GM19397 (cell line): ENCODE data around the gene GRAMD1C.
"Not testable (repeated sequence)": the region's sequence is repeated elsewhere in the genome, so short reads cannot be mapped to it uniquely, and the experiment has no call there.

ENCODE experiments used
- ATAC-seq: cut with Tn5 transposase; IDR thresholded peaks from one replicate; pipeline ENCODE4 v1.9.1; 2021; ENCODE audit warnings: mild to moderate bottlenecking, moderate library complexity; ENCODE audit not compliant: unreplicated experiment

GRAMD1C gene

DNA sequence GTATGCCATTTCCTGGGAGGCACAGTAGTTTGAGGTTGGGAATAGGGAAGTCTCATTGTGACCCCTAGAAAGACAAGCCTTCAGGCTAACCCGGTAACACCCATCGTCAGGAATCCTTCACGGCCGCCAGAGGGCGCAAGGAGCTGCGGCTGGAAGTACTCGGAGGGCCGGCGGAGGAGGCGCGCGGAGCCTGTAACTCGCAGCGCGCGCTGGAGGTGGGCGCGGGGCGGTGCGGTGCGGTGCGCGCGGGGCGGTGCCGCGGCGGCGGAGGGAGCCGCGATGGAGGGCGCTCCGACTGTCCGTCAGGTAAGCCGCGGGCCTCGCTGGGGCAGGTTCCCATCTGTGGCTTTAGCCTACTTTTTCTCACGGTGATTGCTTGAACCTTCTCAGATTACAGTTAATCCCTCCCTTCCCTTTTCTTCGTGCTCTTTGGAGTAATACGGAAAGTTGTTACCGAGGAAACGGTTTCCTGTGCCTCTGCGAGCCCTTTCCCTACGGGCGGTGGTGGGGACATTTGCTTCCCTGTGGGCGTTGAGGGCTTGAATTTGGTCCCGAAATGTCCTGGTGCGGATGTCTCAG is at the start of gene GRAMD1C:
TSS of gene GRAMD1C (plus strand) at position 158 of the 579 bp plus-strand sequence. CDS start at position 280, 122 bp downstream.
- peak; percentile 95 for ATAC-seq

DNA sequence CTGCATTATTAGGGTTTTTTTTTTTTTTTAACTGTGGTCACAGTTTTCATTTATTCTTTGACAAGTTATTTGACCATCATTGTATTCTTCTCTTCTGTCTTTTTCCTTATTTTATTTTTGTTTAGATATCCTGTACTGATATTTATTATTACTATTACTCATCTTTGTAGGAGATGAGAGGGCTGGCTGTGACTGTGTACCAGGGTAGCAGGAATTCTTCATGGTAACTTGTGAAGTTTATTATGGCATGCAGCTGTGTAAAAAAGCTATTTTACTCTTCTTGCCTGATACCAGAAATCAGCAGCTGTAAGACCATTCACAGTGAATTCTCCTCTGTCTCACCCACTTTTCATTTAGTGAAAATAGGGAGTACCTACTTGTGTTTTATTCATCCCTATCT is 47.2 kb upstream of the GRAMD1C start:
- ATAC-seq = no peak

DNA sequence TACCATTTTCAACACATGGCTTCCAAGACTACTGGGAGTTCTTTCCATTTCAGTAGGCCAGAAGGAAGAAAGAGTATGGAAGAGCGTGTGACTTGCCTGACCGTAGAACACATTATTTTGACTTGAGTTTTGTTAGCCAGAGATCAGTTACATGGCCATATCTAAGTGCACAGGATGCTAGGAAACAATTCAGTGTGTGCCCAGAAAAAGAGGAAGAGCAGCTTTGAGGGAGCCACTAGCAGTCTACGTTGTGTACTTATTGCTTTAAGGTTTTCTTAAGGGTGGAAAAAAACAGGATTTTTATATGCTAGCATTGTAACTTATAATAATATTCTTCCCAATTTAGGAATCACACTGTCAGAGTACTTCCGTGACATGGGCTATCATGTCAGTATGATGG is 44.1 kb upstream of the GRAMD1C start:
- no peak for ATAC-seq

DNA sequence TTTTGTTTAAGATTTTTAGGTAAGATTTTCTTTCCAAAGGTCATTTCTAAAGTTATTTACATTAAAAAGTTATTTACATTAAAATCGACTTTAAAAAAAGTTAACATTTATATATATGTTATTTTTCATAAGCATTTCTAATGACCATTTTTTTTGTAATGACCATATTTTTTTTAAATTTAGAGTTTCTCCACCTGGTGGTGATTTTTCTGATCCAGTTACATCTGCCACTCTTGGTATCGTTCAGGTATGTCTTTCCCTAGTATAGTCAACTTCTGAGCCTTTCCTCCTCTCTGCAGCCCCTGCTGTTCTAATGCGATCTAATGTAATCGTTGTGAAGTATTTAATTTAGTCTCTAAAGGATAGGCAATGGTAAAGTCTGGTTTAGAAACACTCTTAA is 42.9 kb upstream of the GRAMD1C start:
- ATAC-seq = no peak

DNA sequence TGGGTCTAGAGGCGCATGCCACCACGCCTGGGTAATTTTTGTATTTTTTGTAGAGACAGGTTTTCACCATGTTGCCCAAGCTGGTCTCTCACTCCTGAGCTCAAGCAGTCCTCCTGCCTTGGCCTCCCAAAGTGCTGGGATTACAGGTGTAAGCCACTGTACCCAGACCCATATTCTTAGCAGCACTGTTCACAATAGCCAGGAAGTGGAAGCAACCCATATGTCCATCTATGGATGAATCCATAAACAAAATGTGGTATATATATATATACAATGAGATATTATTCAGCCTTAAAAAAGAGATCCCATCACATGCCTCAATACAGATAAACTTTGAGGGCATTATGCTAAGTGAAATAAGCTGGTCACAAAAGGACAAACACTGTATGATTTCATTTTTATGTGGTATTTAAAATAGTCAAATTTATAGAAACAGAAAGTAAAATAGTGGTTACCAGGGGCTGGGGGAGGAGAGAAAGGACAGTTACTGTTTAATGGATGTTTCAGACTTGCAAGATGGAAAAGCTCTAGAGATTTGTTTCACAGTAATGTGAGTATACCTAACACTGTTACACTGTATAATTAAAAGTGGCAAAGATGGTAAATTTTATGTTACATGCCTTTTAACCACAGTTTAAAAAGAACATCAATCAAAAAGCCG is 35.7 kb upstream of the GRAMD1C start:
- no peak for ATAC-seq

DNA sequence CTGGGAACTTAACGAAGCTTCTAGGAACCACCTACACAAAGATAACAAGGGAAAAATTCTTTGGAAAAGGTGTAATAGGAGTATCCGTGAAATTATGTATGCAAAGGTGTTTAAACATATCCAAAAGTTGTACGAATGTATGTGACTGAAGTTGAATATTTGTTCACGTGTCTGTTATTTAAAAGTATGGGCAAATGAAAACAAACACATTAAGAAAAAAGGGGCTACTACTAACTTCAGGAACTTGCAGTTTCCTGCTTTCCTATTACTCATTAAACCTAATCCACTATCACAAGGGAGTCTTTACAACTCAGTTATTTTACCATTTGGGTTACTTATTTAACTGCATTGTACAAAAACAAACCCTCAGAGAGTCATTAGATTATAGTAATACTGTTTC is 33.9 kb upstream of the GRAMD1C start:
- ATAC-seq = no peak

DNA sequence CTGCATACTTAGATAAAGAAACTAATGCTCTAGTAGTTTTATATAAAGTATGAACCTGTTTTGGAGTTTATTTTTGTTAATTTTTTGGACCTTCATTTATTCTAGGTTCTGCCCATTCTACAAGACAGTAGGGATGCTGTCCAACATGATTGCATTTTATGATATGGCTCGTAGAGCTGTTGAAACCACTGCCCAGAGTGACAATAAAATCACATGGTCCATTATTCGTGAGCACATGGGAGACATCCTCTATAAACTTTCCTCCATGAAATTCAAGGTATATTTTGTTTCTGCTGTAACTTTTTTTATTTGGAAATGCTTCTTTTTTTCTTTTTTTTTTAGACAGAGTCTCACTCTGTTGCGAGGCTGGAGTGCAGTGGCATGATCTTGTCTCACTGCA is 33.3 kb upstream of the GRAMD1C start:
- ATAC-seq = no peak

DNA sequence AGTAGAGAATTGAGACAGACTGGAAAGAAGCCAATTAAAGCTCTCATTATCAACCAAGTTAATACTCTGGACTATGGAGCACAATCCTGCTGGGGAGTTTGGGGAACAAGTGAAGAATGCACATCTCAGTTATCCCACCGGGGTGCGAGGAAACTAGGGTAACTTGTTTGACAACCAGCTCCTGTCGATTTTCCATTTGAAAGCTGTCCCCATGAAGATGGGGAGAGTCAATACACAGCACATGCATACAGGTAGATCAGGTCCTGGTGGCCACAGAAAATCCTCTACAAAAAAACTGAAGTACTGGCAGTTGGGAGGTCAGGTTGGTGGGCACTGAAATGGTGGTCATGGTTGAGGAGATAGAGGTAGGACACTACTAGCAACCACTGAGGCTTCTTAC is 25.7 kb upstream of the GRAMD1C start:
- ATAC-seq = no peak

DNA sequence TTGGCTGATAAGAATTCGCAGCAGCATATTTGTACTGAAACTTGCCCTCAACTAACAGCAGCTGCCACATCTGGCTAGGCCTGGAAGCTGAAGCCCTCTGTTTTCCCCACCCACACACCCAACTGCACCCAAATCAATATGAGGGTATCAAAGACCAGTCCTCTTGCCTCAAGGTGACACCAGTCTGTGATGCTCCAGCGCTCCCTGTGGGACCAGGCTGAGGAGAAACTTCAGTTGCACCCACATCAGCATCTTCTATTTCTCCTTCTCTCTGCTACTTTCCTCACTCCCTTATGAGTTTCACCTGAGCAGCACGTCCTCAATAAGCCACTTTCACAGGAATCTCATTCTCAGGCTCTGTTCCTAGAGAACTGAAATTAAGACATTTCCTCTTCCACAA is 18.7 kb upstream of the GRAMD1C start:
- no peak for ATAC-seq

DNA sequence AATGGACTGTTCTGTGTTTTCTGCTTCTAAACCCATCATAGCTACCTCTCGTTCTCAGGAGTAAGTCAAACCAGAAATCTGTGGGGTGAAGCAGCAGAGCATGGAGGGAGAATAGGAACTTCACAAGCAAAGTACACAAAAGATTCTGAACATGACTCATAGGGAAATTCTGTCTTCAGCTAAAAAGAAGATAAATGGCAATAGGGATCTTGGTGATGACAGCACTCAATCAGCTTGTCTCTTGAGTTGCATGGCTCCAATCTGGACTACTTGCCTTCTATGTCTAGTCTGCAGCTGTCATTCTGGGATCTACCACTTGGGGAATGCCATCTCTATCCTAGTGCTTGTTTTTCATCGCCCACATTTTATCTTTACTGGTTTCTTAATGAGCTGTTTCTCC is 13.5 kb upstream of the GRAMD1C start:
- peak; percentile 66 for ATAC-seq

DNA sequence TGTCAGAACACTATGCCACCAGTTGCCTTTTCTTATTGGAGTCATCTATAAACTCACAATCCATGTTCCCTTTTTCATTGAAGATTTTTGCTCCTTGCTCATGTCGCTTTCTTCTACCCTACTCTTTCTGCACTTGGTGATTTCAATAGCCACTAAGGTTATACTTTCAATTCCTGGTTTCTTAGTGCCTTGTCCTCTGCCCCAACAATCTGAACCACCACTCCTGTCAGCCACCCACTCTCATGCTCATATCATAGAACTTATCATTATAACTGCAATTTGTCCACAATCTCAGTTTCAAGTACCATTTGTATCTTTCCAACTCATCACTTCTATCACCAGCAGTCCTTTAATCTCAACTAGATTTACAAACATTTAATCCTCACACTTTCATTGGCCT is 10.0 kb upstream of the GRAMD1C start:
- no peak for ATAC-seq

DNA sequence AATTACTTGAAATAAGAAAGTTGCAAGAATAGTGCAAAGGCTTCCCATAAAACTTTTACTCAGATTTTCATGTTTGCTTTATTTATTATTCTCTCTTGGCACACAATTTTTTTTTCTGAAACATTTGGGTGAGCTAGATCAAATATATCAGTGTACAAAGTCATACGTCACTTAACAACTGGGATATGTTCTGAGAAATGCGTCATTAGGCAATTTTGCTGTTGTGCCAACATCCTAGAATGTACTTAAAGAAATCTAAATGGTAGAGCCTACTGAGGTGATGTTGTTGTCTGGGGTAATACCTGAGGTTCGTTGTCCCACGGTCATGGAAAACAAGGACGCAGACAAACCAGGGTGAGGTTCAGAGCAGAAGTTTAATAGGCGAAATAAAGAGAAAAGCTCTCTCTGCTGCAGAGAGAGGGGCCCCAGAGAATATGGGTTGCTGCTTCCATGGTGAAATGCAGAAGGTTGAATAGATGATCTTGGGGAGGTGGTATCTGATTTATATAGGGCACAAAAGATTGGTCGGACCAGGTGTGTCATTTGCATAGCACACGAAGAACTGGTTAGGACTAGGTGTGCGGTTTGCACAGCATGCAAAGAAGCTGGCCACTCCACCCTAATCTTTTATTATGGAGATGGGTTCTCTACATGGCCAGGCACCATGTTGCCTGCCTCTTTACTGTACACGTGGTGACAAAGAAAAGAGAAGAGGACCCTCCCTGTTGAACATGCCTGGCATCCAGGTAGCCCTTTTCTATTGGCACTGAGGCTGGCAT is 8.8 kb upstream of the GRAMD1C start:
- peak; percentile 26 for ATAC-seq

DNA sequence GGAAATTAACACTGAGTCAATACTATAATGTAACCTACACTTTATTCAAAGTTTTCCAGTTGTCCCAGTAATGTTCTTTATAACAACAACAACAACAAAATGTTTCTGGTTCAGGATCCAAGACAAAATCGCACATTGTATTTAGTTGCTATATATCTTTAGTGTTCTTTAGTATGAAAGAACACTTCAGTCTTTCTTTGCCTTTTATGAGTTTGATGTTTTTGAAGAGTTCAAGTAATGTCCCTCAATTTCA is 7.6 kb upstream of the GRAMD1C start:
- no peak for ATAC-seq

DNA sequence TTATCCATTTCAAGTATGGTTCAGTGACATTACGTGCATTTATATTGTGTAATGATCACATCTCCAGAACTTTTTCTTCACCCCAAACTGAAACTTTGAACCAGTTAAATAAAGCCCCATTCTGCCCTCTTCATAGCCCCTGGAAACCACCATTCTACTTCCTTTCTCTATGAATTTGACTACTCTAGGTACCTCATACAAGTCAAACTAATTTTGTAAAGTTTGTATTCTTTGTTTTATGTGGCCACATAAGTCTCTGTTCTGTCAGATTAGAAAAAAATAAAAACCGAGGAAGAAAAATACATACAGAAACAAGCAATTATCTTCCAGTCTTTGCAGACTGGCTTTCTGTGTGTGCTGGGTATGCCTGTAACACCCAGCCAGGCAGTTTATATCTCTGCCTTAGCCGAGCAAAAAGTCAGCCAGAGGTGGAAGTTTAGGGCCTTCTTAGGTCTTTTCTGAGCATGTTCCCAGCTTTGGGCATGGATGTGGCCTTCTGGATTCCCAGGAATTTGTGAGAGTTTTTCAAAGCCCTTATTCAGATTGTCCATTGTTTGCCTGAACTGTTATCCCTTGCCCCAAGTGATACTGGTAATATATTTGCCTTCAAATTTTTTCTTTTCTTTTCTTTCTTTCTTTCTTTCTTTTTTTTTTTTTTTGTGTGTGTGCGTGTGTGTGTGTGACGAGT is 6.0 kb upstream of the GRAMD1C start:
- ATAC-seq = peak; percentile 47

DNA sequence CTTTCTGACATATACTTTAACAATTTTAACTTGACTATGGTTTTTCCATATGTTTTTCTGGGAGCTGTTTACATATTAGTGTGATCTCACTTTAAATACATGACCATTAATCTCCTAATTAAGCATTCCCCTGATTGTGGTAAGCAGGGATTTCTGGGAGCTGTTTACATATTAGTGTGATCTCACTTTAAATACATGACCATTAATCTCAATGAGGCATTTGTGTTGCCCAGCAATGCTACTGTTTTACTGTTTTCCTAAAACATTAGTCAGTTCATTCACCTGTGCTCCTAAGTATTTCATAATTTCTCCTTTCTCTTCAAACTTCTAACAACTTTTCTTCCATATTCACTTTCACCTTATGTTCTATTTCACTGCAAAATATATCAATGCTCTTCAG is 3.6 kb upstream of the GRAMD1C start:
- ATAC-seq = no peak

DNA sequence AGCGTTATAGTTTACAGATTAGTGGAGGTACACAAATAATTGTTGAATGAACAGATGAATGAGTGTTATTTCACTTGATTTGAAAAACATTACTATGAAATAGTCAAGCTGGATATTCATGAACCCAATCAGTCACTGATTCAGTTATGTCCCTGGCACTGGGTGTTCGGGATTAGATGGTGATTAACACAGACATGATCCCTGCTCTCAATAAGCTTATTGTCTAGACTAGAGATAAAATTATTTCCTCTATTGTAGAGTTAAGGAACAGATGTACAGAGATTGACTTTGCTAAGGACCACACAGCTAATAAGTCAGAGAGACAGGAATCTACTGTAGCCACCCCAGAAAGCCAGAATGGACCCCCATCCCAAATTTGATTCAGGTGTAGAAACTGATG is 963 bp downstream of the GRAMD1C start:
- no peak for ATAC-seq

DNA sequence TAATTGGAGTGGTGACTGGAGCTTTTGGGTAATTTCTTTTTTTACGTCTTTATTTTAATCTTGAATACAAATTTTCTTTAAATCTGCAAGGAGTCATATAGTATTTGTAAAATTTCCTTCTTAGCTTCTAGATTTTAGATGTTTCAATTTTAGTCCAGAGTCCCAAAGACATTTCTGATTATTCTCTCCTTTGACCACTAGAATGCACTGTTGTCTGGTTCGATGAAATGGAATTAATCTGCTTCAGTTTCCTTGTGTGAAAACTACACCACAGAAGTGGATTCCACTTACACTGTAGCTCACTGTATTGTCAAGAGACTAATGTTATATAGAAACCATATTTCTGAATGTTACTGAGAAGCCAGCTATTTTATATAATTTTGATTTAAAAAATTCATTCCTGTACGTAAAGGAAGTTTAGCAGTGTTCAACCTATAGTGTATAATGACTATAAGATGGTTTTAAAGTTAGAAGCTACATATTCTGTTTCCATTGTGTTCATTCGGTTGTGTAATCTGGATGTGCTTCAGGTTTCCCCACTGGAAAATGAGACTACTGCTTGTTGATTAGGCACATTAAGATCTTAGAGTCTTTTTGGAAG is 6.1 kb downstream of the GRAMD1C start:
- no peak for ATAC-seq

DNA sequence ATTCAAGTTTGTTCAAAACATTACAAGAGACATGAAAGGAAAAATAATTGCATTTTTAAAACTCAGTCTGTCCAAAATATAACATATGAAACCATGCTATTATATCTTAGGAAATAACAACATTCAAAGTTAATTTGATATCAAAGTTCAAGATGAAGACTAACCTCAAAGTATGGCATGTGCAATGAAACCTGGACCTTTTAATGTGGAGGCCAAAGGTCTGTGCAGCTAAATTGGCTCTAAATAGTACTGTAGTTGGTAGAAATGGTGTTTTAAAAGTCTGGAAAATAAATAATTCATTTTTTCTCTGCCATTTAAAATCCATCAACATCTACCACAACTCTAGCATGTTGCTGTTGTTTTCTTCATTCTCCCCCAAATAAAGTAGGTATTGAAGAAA is 8.7 kb downstream of the GRAMD1C start:
- ATAC-seq = no peak

DNA sequence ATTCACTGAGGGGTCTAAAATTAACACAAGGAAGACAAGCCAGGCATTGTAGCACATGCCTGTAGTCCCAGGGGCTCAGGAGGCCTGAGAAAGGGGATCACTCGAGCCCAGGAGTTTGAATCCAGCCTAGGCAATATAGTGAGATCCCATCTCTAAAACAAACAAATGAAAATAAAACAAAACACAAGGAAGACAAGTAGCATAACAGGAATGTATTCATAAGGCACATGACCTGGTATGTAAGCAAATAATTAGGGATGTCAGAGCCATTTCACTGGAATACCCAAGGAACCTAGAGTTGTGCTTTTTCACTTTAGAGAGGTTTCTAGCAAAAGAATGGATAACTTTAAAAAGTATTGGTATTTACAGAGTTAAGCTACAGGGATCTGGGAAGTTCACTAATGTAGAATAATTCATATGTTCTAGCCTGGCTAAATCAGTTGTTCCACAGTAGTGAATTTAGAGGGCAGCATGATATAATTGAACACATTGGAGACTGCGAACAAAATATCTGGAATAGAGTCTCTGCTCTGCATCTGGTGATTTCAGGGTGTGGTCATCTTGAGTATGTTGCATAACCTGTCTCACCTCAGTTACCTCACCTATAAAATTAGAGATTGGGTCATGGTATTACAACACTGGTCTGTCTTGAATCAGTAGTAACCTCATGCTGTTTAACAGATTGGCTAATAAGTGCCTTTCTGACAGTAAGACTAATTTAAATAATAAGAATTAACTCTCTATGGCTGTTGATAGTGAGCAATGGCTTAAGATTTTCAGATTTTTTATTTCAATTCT is 9.3 kb downstream of the GRAMD1C start:
- no peak for ATAC-seq

DNA sequence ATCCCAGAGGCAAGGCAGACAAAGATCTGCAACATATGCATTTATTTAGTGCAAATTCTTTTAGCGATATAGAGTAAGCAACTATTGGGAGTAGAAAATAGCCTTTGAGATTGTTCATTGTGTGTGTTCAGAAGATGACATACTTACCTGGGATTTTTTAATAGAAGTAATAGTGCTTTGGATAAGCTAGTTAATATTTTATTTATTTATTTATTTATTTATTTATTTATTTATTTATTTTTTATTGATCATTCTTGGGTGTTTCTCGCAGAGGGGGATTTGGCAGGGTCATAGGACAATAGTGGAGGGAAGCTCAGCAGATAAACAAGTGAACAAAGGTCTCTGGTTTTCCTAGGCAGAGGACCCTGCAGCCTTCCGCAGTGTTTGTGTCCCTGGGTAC is 10.5 kb downstream of the GRAMD1C start:
- ATAC-seq = not testable (repeated sequence)

DNA sequence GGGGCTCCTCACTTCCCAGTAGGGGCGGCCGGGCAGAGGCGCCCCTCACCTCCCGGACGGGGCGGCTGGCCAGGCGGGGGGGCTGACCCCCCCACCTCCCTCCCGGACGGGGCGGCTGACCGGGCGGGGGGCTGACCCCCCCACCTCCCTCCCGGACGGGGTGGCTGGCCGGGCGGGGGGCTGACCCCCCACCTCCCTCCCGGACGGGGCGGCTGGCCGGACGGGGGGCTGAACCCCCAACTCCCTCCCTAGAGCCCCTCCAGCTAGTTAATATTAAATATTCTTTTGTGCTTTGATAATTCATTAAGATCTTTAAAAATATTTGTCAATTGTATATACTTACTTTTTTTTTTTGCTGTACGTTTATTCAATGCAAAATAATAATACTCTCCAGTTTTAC is 11.3 kb downstream of the GRAMD1C start:
- not testable (repeated sequence) for ATAC-seq
